Brain microvascular endothelial cell (primary cell): ENCODE measurements around the gene RPS10.

Source experiments
- DNase-seq: peaks from one replicate; pipeline ENCODE4 v3.0.0-alpha.2; 2020
- H3K27ac ChIP-seq: fragments of 250-450 bp; sonication (Bioruptor Pico); 2 replicates; pipeline ENCODE4 v1.5.1; 2020; ENCODE audit warnings: mild to moderate bottlenecking, moderate library complexity
- H3K27me3 ChIP-seq: fragments of 250-450 bp; sonication (Bioruptor Pico); replicated peaks from 2 replicates; pipeline ENCODE4 v1.5.1; 2020; ENCODE audit warnings: mild to moderate bottlenecking
- H3K36me3 ChIP-seq: fragments of 250-450 bp; sonication (Bioruptor Pico); replicated peaks from 2 replicates; pipeline ENCODE4 v1.5.1; 2020; ENCODE audit warnings: mild to moderate bottlenecking
- H3K4me3 ChIP-seq: 2 replicates; pipeline ENCODE4 v1.5.1; 2011; ENCODE audit warnings: low read depth, mild to moderate bottlenecking, control low read depth, low read length, moderate library complexity
- in situ Hi-C: cut with HindIII; loops from 2 replicates; pipeline ENCODE4 v1.10.0; 2017; ENCODE audit warnings: low sequenced_read_pairs, low pct_ligation_motif_present
- TF ChIP-seq, protein P1 (sequence below): IDR thresholded peaks from 2 replicates; pipeline ENCODE4 v1.5.1; 2011; ENCODE audit warnings: low read depth, mild to moderate bottlenecking, moderate library complexity, low read length, control low read depth, inconsistent platforms; ENCODE audit errors: missing control alignments

Gene RPS10

GRCh38 chr6:34385793-34386195 lies 40.1 kb downstream of the RPS10 start:
- Histone ChIP-seq H3K27me3 (no peaks in the 10 kb centered on the region), H3K36me3 (no peaks in the 10 kb centered on the region), H3K27ac (no peak overlapping the region), H3K4me3 (no peak overlapping the region)
- in situ Hi-C loops, result no loop called here
- TF ChIP-seq, protein P1, sequence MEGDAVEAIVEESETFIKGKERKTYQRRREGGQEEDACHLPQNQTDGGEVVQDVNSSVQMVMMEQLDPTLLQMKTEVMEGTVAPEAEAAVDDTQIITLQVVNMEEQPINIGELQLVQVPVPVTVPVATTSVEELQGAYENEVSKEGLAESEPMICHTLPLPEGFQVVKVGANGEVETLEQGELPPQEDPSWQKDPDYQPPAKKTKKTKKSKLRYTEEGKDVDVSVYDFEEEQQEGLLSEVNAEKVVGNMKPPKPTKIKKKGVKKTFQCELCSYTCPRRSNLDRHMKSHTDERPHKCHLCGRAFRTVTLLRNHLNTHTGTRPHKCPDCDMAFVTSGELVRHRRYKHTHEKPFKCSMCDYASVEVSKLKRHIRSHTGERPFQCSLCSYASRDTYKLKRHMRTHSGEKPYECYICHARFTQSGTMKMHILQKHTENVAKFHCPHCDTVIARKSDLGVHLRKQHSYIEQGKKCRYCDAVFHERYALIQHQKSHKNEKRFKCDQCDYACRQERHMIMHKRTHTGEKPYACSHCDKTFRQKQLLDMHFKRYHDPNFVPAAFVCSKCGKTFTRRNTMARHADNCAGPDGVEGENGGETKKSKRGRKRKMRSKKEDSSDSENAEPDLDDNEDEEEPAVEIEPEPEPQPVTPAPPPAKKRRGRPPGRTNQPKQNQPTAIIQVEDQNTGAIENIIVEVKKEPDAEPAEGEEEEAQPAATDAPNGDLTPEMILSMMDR, result no peak
- no peak for DNase-seq

DNA sequence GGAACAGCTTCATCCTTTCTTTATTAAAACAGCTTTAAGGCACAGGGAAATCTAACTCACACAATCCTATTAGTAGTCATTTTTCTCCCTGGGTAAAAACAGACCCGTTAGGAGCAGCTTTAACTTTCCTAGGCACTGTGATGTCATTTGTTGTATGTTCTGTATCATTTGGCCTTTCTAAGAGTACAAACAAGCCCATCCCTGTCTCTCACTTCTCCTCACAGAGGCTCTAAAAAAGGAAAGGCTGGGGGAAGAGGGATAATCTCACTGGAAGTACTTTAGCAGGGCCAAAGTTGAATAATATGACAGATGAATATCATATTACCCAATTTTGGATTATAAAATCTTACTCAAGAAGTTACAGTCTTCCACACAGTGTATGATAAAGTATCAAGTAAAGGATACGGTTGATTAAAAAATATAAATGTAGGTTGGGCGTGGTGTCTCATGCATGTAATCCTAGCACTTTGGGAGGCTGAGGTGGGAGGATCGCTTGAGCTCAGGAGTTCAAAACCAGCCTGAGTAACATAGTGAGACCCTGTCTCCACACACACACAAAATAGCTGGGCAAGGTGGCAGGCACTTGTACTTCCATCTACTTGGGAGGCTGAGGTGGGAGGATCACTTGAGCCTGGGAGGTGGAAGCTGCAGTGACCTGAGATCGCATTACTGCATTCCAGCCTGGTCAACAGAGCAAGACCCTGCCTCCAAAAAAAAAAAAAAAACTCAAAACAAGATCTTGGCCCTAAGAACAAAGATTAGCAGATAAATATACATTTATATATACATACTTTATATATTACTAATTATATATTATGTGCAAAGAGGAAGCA lies 41.3 kb downstream of the RPS10 start:
- Histone ChIP-seq H3K36me3 (no peaks in the 10 kb centered on the region), H3K4me3 (no peak overlapping the region), H3K27ac (no peak overlapping the region), H3K27me3 (no peaks in the 10 kb centered on the region)
- in situ Hi-C loops, result no loop called here
- TF ChIP-seq, protein P1, result no peak
- DNase-seq, result no peak

GRCh38 chr6:34383656-34384320 lies 42.1 kb downstream of the RPS10 start:
- peak overlapping the region; percentile 31 for H3K27ac ChIP-seq
- DNase-seq, result no peak
- H3K4me3 ChIP-seq, result no peak overlapping the region
- TF ChIP-seq, protein P1, result no peak
- H3K27me3 ChIP-seq, result no peaks in the 10 kb centered on the region
- H3K36me3 ChIP-seq, result no peaks in the 10 kb centered on the region
- in situ Hi-C loops, result no loop called here

DNA sequence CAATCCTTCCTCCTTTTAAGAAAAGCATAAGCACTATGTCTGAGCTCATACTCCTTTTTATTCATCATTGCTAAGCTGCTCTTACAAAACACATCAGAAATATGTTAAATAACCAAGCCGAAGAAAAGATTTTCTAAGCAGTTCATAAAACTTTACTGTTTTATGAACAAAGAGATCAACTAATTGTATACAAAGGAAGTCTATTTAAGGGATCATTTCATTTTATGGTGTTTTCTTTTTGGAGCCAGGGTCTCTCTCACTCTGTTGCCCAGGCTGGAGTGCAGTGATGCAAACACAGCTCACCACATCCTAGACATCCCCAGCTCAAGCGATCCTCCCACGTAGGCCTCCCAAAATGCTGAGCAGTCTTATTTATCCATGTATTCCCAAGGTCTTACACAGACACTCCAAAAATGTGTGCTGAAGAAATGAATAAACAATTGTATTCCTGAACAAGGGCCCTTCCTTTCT lies 42.7 kb downstream of the RPS10 start:
- no peak overlapping the region for H3K4me3 ChIP-seq
- H3K36me3 ChIP-seq, result no peaks in the 10 kb centered on the region
- in situ Hi-C loops, result no loop called here
- TF ChIP-seq, protein P1, result no peak
- peak overlapping the region; percentile 31 for H3K27ac ChIP-seq
- H3K27me3 ChIP-seq, result no peaks in the 10 kb centered on the region
- peak; percentile 63 for DNase-seq

- H3K27ac ChIP-seq, result no peak overlapping the region
- in situ Hi-C loops, result no loop called here
- DNase-seq, result no peak
- TF ChIP-seq, protein P1, result no peak
- H3K27me3 ChIP-seq, result no peaks in the 10 kb centered on the region
- H3K4me3 ChIP-seq, result no peak overlapping the region
- H3K36me3 ChIP-seq, result no peaks in the 10 kb centered on the region
Observed at GRCh38 chr6:34381081-34381480, 44.8 kb downstream of the RPS10 start.
